ENCODE results near the gene HIF1A. TPM values are rescaled to one million over a fixed set of nuclear protein-coding genes. Genes with fewer than 3 reads are reported as not detected.

The HIF1A gene
- polyA plus RNA-seq, 1 donor from 2014 or later: 88.0 TPM

Other genes with a start within 250 kb of the HIF1A start
- gene SNAPC1, start 66.9 kb downstream of the HIF1A start, polyA plus RNA-seq: 5.2 TPM
- not detected for gene SYT16, start 117.2 kb downstream of the HIF1A start, polyA plus RNA-seq

All from IgD-negative memory B cell (primary cell).